ENCODE results near the gene ORC1.
A peak's percentile ranks its signal among the peaks of the same experiment; 100 is the strongest.

Gene ORC1

GRCh38 chr1:52404116-52404974, at the start of gene ORC1, which contains the start of gene PRPF38A:
ORC1 (minus strand) TSS chr1:52404423; CDS start chr1:52402223, 2,200 bp downstream.
PRPF38A (plus strand) TSS chr1:52404602; CDS start chr1:52404750, 148 bp downstream.
- DNase-seq (ENCODE audit: low spot score) = peak; percentile 93

DNA sequence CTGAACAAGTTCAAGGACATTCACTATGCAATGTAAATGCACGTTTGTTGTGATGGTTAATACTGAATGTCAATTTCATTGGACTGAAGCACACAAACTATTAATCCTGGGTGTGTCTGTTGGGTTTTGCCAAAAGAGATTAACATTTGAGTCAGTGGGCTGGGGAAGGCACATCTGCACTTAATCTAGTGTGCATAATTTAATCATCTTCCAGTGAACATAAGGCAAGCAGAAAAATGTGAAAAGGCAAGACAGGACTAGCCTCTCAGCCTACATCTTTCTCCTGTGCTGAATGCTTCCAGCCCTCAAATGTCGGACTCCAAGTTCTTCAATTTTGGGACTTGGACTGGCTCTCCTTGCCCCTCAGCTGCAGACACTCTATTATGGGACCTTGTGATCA, 40.2 kb upstream of the ORC1 start:
- no peak for DNase-seq (ENCODE audit: low spot score)

DNA sequence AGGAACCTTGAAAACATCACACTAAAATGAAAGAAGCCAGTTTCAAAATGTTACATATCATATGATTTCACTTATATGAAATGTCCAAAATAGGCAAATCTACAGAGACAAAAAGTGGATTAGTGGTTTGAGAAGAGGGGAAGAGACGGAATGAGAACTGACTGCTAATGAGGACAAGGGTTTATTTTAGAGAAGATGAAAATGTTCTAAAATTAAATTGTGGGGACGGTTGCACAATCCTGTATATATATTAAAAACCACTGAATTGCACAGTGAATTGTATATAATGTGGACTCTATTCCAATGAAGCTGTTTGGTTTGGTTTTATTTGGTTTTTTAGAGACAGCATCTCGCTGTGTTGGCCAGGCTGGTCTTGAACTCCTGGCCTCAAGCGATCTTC, 35.8 kb upstream of the ORC1 start:
- DNase-seq (ENCODE audit: low spot score) = no peak

DNA sequence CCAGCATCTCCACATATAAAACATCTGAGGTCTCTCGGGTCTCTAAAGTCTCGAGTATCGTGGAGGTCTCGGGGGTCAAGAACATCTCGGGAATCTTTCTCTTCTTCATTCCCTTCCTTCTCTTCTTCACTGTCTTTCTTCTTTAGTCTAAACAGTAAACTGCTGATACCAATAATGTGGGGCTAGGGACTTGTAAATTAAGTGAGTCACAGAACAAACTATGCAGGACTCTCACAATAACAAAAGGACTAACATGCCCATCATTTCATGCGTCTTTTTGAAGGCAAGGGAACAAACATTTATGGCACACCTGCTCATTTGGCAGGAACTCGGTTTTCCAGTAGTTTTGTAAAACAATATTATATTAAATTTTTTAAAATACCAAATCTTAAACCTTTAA, 32.6 kb upstream of the ORC1 start:
- DNase-seq (ENCODE audit: low spot score) = no peak

GRCh38 chr1:52435650-52436049, 31.4 kb upstream of the ORC1 start:
- no peak for DNase-seq (ENCODE audit: low spot score)

GRCh38 chr1:52435211-52435610, 31.0 kb upstream of the ORC1 start:
- DNase-seq (ENCODE audit: low spot score) = no peak

DNA sequence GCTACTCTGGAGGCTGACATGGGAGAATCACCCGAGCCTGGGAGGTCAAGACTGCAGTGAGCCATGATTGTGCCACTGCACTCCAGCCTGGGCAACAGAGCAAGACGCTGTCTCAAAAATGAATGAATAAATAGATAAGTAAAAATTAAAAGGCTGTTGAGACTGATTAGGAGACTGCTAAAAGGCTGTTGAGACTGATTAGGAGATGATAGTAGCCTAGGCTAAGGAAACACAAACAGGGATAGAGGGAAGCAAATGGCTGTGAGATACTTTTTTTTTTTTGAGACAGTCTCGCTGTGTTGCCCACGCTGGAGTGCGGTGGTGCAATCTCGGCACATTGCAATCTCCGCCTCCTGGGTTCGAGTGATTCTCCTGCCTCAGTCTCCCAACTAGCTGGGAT, 28.6 kb upstream of the ORC1 start:
- DNase-seq (ENCODE audit: low spot score) = no peak

GRCh38 chr1:52427152-52427551, 22.9 kb upstream of the ORC1 start:
- DNase-seq (ENCODE audit: low spot score) = no peak

GRCh38 chr1:52426371-52426770, 22.1 kb upstream of the ORC1 start:
- DNase-seq (ENCODE audit: low spot score) = no peak

DNA sequence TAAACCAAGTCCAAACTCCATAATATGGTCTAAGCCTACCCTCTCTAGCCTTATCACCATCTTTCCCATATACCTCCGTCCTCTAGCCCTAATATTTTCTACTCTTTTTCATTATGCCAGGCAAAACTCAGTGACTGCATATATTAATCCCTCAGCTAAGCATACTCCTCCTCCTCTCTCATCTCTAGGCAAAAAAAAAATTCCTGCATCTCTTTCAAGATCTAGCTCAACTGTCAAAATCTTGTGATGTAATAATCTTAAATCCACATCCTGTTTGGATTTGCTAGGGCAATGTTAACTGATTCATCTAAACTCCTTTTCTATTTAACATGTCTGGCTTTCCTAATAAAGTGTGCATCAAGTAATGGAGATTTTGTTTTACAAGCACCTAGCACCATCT, 20.6 kb upstream of the ORC1 start:
- no peak for DNase-seq (ENCODE audit: low spot score)

- DNase-seq (ENCODE audit: low spot score) = no peak
Measured at GRCh38 chr1:52424231-52424636, 20.0 kb upstream of the ORC1 start.

GRCh38 chr1:52423771-52424170, 19.5 kb upstream of the ORC1 start:
- DNase-seq (ENCODE audit: low spot score) = no peak

DNA sequence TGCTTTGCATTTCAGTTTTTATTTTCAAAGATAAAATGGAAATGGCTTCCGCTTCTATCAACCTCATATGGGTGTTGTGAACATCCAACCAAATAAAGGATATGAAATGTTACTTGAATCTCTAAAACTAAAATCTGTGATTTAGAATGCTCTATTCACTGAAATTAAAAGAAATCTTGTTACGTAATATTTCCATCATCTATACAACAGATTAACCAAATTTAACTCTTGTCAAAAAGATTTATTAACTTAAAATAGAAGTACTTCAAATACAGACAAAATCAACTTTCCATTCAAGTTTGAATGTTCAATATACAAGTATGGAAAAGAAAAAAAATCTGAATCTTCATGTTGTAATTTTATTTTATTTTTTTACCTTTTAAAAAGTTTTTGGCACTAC, 18.8 kb upstream of the ORC1 start:
- DNase-seq (ENCODE audit: low spot score) = no peak

DNA sequence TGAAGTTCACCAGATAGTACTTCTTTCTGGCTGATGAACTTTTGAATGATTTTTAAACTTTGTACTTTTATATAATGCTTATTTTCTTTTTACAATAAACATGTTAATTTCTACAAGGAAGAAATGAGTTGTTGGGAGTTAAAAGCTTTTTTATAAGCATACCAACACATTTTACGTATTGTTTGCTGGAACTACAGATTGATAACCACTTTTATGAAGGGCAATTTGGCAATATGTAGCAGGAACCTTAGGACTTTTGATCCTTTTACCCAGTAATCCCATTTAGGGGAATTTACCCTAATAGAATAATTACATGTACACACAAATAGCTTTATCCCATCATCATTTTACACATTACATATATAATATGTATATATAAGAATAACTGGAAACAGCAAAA, 16.5 kb upstream of the ORC1 start:
- no peak for DNase-seq (ENCODE audit: low spot score)

- DNase-seq (ENCODE audit: low spot score) = no peak
Measured at GRCh38 chr1:52416811-52417210, 12.6 kb upstream of the ORC1 start.

GRCh38 chr1:52414942-52415341, 10.7 kb upstream of the ORC1 start:
- no peak for DNase-seq (ENCODE audit: low spot score)

DNA sequence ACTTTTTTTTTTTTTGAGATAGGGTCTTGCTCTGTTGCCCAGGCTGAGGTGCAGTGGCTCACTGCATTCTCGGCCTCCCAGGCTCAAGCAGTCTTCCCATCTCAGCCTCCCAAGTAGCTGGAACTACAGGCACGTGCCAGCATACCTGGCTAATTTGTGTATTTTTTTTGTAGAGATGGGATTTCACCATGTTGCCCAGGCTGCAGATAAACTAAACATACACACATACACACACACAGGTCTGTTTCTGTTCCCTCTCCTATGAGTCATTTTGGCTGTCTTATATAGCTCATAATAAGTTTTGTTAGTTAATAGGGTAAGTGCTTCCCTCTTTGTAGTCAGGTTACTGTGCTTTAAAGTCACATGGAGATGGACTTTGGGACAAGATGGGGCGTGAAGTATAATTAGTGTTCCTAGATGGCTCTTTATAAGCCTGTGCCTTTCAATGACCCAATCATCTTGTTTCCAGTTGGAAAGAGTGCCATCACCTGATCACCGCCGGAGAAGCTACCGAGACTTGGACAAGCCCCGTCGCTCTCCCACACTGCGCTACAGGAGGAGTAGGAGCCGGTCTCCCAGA, 9.3 kb upstream of the ORC1 start:
- DNase-seq (ENCODE audit: low spot score) = no peak

GRCh38 chr1:52404975-52405338, 734 bp upstream of the ORC1 start:
- DNase-seq (ENCODE audit: low spot score) = no peak

DNA sequence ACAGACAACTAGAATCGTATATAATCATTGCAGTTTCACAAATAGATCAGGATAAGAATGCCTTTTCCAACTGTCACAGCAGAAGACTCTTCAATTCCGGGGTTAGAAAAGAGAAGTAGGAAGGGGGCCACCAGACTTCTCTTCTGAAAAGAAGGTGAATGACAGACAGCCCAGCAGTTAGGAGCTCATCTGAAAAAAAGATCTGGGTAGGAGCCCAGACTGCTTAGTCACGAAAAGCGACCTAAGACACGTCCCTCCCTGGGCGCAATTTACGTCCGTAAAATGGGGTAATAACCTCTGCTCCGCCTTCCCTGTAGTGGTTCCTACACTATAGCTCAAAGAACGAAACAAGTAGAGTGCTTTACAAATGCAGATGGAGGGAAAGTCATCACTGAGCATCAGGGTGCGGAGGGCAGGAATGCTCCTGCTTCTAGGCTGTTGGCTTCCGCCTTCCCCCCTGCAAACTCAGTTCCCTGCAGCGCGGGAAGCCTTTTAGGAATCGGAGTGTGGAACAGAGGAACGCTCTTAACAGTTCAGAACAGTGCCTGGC, 582 bp downstream of the ORC1 start:
- no peak for DNase-seq (ENCODE audit: low spot score)

DNA sequence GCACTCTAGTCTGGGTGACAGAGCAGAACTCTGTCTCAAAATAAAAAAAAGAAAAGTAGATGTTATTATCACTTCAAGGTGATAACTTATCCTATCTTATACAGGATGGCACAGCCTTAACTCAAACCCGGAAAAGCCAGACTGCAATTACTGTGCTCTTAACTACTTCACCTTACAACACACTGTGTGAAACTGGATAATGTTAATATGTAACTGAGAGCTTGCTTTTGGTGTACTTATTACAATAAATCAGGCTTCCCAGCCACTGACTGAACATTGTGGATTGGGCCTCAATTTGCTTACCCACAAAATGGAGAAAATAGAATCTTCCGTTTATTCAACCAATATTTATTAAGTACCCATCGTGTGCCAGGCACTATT, 1.4 kb downstream of the ORC1 start:
- DNase-seq (ENCODE audit: low spot score) = no peak

- DNase-seq (ENCODE audit: low spot score) = no peak
Measured at GRCh38 chr1:52400131-52400530, 4.1 kb downstream of the ORC1 start.

DNA sequence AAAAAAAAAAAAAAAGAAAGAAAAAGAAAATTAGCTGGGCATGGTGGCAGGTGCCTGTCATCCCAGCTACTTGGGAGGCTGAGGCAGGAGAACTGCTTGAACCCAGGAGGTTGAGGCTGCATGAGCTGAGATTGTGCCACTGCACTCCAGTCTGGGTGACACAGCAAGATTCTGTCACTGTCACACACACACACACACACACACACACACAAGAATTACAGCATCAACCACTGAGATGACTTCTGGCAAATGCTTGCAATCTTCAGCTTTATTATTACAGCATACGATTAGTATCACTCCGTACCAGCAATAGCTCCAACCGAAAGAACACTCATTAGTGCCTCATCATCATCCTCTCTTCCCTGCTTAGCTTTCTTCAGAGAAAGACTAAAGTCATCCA, 4.6 kb downstream of the ORC1 start:
- DNase-seq (ENCODE audit: low spot score) = no peak

DNA sequence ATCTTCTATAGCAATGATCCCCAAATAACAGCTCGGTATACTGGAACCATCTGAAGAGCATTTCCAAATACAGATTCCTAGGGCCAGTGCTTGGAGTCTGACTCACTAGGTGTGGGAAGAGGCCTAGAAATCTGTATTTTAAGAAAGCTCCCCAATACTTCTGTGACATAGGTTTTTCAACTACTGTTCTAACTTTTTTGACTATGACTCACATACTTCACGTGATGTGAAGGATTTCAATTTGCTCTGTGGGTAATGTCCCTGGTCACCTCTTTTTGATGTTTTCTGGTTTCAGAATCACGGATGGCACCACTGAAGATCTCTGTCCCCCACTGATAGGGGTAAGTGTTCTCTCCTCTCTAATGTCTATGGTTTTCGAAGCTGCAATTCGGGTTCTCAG, 11.0 kb downstream of the ORC1 start:
- DNase-seq (ENCODE audit: low spot score) = no peak

- DNase-seq (ENCODE audit: low spot score) = no peak
Measured at GRCh38 chr1:52386458-52386857, 17.8 kb downstream of the ORC1 start.
